NCI-H2107 treated with DMSO at 0.1 percent for 48 hours (cell line): ENCODE data around the gene SSMEM1.
"Not testable (repeated sequence)": the region's sequence is repeated elsewhere in the genome, so short reads cannot be mapped to it uniquely, and the experiment has no call there.

Source experiments
- DNase-seq: peaks from one replicate; lab custom pipeline; 2025; ENCODE audit not compliant: unreplicated experiment; lab: John Stamatoyannopoulos, UW

SSMEM1 gene

GRCh38 chr7:130210181-130210935 lies 2.7 kb downstream of the SSMEM1 start:
- peak; percentile 69 for DNase-seq

GRCh38 chr7:130213828-130214227 lies 6.2 kb downstream of the SSMEM1 start:
- no peak for DNase-seq

GRCh38 chr7:130216025-130216424 lies 8.4 kb downstream of the SSMEM1 start:
- no peak for DNase-seq

- DNase-seq, result no peak
Observed at GRCh38 chr7:130216750-130217149, 9.1 kb downstream of the SSMEM1 start.

GRCh38 chr7:130218806-130219620 lies 11.4 kb downstream of the SSMEM1 start:
- DNase-seq, result no peak

GRCh38 chr7:130219871-130220270 lies 12.2 kb downstream of the SSMEM1 start:
- no peak for DNase-seq

- no peak for DNase-seq
Observed at GRCh38 chr7:130221746-130222145, 14.1 kb downstream of the SSMEM1 start.

- DNase-seq, result no peak
Observed at GRCh38 chr7:130223646-130224045, 16.0 kb downstream of the SSMEM1 start.

- DNase-seq, result no peak
Observed at GRCh38 chr7:130224210-130224609, 16.6 kb downstream of the SSMEM1 start.

GRCh38 chr7:130224923-130225322 lies 17.3 kb downstream of the SSMEM1 start:
- not testable (repeated sequence) for DNase-seq

GRCh38 chr7:130226333-130226732 lies 18.7 kb downstream of the SSMEM1 start:
- no peak for DNase-seq

GRCh38 chr7:130227883-130228575 lies 20.4 kb downstream of the SSMEM1 start:
- DNase-seq, result no peak

GRCh38 chr7:130228840-130229502 lies 21.3 kb downstream of the SSMEM1 start:
- DNase-seq, result no peak

- not testable (repeated sequence) for DNase-seq
Observed at GRCh38 chr7:130229981-130230380, 22.3 kb downstream of the SSMEM1 start.

- DNase-seq, result no peak
Observed at GRCh38 chr7:130231792-130232191, 24.1 kb downstream of the SSMEM1 start.

- DNase-seq, result no peak
Observed at GRCh38 chr7:130232209-130232608, 24.5 kb downstream of the SSMEM1 start.

- DNase-seq, result no peak
Observed at GRCh38 chr7:130234078-130234477, 26.4 kb downstream of the SSMEM1 start.

GRCh38 chr7:130236361-130236760 lies 28.7 kb downstream of the SSMEM1 start:
- not testable (repeated sequence) for DNase-seq

- DNase-seq, result no peak
Observed at GRCh38 chr7:130240240-130240639, 32.6 kb downstream of the SSMEM1 start.

GRCh38 chr7:130242198-130243014 lies 34.7 kb downstream of the SSMEM1 start:
- DNase-seq, result peak; percentile 49
